GM18867 (cell line): Measurements from ENCODE around the gene TTC34.

Experiments used
- ATAC-seq: cut with Tn5 transposase; IDR thresholded peaks from one replicate; pipeline ENCODE4 v1.9.1; 2021; ENCODE audit warnings: mild to moderate bottlenecking, moderate library complexity; ENCODE audit not compliant: unreplicated experiment

The TTC34 gene

DNA sequence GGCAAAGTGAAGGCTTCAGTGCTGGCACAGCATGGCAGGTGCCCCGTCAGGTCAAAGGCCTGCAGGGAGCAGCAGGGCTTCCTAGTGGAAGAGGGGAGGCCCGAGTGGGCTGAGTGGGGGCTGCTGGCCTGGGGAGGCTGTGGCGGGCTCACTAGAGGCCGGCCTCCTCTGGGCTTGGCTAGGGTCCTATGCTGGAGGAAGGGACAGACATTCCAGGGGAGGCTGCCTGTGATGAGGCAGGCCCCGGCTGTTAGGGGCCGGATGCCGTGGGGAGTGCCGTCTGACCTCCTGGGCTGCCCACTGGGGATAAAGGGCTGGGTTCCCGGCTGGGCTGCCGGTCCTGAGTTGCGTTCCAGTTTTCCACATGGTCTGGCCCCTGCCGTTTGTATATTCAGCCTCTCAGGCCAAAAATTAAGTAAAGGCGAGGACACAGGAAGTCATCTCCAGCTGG lies 193.8 kb downstream of the TTC34 start:
- ATAC-seq = no peak

DNA sequence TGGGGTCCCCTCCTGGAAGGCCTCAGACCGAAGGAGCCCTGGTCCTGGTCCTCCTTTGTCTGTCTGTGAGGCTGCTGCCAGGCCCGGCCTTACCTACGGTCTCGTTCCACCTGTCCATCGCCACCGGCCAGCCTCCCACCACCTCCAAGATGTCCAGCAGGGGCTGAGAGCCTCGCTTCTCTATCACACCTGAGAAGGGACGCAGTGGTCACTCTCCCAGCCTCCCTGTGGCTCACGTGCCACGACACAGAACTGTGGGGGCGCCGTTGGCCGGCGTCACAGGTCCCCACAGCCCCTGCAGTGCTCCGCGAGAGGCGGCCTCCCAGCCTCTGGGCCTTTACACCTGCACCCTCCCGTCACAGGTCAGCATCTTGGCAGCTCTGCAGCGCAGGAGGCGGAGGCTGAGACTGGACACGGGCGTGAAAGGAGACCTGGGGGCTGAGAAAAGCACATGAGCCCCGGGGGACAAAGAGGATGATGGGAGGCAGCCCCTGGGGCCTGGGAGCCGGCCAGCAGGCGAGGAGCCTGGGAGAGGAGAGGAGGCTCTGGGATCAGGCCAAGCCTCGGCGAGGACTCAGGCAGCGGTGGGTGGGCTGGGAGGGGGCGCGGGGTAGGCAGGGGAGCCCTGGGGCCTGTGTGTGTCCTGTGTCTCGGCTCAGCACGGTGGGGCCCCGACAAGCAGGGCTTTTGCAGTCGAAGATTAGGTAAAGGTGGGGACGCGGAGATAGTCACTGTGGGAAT lies 194.4 kb downstream of the TTC34 start:
- ATAC-seq = no peak

DNA sequence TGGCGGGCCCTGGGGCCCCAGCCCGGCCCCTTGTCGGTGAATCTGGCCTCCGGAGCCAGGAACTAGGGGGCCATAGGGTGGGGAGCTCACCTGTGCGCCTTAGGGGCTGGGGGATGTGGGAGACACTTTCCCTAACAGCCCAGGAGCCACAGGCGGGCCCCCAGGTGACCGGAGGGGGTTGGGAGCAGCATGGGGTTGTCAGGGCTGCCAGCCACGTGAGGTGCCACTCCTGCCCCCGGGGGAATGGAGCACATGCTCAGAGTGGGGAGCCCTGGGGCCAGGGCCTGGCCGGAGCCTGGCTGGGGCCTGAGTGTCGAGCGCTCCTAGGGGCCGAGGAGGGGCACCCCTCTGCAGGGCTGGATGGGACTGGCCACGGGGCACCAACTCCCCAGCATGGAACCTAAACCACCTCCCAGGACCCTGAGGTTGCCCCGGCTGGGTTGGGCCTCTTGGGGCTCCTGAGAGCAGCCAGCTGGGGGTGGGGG lies 195.1 kb downstream of the TTC34 start:
- no peak for ATAC-seq

DNA sequence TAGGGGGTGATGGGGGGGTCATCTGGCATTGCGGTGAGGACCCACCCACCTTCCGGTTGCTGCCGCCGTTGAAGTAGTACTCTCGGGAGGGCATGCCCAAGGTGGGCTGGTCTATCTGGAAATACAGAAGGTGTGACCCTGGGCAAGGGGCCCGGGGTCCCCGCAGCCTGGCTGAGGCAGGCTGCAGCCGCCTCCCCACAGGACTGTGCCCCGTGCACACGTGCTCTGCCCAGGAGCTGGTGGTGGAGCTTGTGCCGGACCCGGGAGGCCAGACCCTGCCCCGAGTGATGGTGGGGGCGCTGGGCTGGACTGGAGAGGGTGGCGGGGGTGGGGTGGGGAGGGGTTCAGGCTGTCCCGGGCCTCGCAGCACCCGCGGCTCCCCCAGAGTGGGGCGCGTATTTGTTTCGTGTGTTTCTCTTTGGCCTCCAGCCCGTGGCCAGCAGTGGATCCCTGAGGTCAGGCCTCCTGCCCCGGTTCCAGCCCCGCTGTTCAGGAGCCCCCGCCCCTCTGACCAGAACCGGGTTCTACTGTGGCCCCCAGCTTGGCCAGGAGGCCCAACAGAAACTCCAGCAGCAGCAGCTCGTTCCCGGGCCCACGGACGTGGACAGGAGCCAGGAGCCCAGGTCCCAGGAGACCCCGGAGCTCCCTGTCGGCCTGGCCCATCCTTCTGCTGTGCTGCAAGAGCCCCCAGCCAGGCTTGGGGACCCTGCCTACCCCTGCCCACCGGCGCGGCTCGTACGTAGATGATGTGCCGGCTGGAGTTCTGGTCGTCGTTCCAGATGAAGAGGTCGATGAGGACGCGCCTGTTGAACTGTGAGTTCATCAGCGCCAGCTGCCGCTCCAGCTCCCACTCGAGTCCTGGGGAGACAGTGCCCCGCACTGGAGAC lies 195.7 kb downstream of the TTC34 start:
- ATAC-seq = no peak

DNA sequence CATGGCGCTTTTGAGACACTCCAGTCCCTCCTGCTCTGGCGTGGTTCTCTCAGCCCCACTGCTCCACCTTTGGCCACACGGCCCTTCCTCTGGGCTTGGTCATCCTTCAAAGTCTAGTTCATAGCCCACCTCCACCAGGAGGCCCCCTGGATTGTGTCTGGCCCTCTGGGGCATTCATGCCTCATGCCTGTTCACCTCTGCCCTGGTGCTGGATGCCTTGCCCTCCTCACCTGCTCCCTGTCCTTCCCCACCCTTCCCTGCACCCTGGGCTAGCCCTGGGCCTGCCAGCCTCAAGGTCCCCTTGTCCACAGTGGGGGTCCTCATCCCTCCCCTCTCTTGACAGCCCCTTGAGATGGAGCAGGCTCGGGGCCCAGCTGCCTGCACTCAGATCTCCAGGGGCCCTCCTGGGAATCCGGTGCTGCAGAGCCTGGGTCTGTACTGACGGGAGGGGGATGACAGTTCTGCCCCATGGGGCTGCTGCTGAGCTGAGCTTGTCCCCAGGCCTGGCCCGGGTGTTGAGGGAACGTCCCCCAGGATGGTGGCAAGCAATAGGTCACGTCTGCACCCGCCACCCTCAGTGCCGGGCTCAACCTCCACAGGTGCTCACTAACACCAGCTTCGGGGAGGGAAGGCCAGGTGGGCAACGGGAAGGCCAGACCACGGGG lies 196.5 kb downstream of the TTC34 start:
- ATAC-seq = no peak

DNA sequence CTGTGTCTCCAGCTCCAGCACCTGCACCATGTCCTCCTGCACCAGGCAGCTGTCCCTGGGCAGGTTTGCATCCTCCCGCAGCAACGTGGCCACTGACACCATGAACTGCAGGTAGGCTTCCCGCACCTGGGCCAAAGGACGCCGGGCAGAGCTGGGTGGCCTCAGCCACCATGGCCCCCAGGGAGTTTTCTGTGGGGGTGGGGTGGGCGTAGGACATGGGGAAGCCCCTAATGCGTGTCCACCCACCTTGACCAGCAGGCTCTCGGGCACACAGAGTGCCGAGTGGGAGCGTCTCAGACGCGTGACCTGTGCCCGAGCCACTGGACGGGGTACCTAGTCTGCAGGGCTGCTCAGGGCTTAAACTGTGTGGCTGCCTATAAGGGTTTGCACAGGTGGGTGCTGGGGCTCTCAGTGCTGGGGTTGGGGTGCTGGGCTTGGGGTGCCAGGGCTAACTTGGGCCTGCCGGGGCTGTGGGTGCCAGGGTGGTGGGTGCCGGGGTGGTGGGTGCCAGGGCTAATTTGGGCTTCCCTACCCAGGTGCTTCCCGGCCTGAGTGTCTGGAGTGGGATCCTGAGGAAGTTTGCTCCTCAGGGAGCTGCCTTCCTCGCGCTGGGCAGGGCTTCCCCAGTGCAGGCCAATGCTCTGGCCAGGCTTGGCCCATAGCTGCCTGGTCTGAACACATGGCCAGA lies 197.2 kb downstream of the TTC34 start:
- ATAC-seq = no peak

DNA sequence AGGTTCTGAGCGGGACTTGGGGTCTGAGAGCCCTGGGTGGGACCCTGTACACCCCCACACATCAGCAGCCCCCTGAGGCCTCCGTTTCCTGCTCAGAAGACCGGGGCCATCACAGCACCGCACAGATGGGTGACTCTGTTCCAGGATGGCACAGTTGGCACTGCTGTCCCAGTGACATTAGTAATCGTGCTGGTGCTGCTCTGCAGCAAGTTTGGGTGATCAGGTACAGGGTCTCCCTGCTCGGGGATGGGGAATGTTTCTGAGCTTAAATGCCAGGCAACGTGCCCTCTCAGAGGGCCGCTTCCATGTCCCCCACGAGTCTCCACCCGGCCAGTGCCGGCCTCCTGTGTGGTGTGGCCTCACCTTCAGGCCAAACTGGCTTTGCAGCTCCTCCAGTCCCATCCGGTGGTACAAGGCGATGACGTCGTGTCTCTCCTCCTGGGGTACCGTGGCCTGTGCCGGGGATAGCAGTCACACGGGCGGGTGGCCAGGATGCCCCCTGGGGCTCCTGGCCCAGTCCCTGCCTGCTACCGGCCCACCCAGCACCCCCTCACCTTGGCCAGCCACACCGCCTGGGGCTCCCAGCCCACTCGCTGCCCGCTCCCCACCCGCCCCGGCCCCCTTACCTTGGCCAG lies 197.9 kb downstream of the TTC34 start:
- no peak for ATAC-seq

DNA sequence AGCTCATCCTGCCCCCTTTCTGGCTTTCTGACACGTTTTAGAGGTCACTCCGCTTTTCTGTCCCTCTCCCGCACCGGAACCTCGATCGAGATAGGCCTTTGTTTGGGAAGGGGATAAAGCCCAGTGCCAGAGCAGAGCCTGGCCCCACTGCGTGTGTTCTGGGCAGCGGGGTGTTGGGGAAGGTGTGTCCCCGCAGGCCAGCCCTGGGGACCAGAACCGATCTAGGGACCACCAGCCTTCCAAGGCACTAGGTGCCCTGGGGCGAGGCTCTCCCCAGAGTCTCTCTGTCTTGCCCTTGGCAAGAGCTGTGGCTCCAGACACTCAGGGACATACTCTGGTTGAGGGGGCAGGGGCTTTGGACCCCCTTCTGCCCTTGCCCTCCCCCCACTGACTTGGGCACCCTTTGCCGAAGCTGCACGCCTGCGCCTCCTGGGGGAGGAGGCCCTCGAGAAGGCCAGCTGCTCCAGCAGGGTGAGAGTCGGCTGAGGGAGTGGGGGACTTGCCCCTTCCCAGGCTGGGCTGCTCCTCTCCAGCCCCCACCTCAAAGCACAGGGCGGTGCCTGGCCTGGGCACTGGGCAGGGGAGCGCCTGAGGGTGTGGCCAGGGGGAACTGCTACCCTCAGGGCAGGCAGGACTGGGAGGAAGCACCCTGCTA lies 198.5 kb downstream of the TTC34 start:
- no peak for ATAC-seq

DNA sequence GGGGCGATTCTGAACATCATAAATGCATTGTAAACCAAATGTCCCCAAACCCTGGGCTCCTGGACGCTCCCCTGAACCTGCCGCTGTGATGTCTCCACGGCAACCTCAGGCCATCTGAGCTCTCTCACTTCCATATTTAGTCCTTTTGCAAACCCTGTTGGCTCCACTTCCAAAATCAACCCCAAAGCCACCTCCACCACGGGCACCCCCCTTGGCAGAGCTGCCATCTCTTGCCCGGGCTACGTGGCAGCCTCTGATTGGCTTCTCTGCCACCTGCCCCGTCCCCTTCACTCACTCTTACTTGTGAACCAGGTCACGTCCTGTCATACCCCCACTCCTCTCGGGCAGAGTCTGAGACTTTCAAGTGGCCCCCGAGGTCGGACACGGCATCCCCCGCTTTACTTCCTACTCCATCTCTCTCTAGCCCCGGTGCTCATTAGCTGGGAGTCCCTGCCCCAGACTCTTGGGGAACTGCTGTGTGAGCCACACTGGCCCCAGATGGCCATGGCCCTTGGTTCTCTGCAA lies 199.1 kb downstream of the TTC34 start:
- ATAC-seq = no peak

DNA sequence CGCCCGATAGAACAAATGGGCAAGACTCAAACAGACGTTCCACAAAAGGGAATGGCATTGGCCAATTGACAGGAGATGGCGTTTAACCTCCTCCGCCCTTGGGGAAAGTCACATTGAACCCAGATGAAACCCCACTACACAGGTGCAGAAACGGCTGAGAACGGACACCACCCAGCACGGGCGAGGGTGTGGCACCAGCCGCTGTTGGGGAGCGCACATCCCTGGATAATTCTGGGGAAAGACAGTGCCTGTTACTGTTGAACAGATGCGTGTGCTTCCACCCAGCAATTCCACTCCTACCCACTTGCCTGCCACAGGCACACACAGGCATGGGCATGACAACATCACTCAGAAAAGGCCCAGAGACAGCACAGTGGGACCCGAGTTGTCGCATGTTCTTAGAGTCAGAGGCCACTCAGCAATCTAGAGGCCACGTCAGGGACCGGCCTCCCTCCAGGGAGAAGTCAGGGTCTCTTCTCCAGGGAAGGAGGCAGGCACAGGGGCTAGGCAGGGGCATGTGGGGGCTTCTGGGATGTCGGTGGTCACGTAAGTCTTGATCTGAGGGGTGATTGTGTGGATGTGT lies 199.7 kb downstream of the TTC34 start:
- ATAC-seq = no peak

DNA sequence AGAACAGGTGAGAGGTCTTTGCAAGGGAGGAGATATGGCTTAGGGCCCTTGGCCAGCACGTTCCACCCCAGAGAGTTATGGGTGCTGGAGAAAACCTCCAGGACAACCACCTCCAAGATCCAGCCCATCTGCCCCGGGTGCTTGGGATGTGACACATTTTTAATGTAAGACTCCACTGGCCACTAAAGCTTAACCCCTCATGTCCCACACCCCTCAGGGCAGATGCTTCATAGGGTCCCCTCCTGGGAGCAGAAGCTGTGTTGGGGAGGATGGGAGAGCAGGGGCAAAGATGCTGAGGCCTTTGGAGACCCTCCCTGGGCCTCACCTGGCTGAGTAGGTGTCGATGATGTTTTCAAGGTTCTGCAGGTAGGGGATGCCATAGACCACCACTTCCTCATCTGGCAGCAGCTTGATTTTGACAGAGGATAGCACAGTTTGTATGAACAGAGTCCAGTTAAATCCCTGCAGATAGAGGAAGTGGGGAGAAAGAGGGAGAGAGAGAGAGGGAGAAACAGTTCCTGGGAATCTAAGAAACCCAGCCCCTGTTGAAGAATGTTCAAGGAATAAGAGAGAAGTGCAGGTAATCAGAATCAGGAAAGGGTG lies 203.1 kb downstream of the TTC34 start:
- ATAC-seq = no peak

DNA sequence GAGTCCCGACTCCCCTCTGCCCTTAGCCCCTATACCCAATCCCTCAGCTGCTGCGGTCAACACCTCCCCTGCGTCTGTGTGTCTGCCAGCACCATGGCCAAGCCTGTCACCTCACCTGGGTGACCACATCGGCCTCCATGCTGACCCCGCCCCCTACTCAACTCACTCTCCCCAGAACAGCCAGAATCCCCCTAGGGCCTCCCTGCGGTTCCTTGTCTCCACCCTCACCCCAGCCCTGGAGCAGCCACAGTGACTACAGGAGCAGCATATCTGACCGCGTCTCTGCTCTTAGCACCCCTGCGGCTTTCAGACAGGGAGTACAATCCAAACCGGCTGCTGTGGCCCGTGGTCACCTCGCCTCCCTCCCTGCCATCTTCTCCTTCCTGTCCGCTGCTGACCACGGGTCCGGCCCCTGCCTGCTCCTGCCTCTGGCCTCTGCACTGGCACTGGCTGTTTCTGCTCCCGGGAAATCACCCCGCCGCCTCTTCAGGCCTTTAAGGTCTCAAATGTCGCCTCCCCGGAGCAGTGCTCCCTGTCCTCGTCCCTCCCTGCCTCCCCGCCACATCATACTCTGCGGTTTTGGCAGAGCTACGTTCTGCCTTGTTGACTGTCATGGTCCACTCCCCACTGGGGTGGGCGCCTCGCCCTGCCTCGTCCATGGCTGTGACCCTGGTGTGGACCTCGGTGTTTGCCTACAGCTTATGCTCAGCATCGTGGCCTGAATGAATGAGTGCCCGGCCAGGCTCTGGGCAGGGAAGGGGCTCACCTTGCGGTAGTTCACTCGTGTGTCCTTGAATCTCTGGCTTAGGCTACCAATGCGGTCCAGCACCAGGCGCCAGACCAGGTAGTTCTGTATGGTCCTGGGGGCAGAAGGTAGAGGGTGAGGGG lies 203.8 kb downstream of the TTC34 start:
- ATAC-seq = no peak

DNA sequence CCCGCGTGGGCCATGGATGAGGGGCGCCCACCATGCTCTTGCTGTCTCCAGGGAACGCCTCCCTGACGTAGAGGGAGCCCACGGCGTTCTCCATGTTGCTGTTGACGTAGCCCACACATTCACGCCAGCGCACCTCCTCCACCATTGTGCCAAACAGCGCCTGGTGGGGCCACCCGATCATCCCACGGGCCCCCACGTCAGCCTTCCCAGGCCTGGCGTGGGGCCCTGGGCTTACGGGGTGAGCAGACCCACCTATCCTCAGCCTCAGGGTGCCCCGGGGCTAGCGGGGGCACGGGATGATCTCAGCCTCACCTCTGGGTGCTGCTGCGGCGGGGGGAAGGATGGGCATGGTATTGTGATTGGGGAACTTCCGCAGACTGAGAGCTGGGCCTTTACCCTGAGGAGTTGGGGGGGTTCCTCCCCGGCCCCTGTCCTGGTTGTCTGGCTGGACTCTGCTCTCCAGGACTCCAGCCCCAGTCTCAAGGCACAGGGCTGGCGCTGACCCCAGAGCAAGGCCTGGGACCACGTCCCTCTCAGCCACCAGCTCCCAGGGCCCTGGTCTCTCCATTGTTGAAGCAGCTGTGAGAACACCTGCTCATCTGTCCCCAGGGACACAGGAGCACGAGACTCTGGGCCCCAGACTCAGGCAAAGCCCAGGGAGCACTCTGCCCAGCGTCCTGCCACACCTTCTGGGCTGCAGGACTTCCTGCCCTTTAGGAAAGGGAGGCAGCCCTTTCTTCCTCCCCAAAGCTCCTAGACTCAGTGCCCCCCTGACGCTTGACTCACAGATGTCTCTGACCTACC lies 204.8 kb downstream of the TTC34 start:
- no peak for ATAC-seq

DNA sequence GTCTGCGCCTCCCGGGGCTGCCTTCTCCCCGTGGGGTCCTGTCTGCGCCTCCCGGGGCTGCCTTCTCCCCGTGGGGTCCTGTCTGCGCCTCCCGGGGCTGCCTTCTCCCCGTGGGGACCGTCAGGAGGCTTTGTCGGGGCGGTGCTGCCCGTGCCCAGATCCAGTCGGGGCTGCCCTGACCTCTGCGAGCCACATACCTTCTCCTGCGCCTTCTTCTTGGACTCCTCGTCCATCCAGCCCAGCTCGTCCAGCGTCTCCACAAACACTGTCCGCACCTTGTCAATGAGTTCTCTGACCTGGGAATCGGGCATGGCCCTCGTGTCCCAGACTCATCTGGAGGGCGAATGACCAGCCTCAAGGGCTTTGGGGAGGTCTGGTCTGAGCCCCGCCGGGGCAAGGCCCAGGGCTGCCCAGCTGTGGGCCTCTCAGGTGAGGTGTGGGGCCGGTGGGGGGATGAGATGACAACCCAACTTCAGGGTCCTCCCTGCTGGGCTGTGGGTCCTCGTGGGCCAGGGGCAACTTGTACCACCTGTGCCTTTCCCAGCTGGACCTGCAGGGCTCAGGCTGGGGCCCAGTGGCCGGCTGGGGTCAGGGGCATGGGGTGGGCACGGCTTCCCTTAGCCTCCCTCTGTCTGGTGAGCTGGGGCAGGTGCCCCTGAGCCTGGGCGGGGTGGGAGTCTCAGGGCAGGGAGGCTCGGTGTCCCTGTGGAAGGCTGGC lies 205.5 kb downstream of the TTC34 start:
- ATAC-seq = no peak

DNA sequence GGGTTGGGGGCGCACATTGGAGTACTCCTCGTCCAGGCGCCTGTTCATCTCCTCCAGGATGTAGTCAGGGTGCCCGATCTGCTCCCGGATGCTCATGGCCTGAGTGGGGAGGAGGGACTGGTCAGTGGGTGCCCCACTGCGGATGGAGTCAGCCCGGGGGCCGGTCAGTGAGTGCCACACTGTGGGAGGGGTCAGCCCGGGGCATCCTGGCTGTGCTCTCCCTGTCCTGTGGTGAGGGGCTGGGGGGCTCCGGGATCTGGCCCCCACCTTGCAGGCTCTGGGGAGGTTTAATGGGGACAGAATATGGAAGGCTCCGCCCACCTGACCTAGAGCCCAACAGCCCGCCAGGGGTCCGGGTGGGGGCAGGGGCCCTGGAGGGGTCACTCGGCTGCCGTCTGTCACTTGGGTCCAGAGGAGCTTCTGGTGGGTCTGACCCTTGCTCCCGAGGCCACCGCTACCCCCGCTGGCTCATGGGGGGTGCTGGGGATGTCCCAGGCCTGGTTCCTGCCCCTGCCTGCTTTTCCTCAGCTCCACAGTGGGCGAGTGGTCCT lies 206.2 kb downstream of the TTC34 start:
- no peak for ATAC-seq

DNA sequence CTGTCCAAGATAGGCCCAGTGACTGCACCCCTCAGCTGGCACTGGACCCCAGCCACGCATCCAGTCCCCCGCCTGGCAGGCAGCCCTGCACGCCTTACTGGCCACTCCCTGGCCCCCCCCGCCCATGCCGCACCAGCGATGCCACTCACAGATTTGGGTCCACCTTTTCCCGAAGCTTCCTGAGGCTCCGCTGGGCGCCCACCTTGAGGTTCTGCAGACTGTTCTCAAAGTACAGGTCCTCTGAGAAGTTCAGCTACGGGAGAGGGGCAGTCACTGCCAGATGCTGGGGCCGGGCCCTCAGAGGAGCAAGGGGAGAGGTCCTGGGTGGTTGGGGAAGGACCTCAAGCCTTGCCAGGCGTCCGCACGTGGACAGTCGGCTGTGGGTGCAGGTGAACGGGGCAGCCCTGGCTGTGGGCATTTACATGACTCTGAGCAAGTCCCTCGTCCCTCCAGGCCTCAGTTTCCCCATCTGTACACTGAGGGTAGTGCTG lies 206.8 kb downstream of the TTC34 start:
- no peak for ATAC-seq
